ENCODE results near the gene SOWAHD. TPM values are rescaled to one million over a fixed set of nuclear protein-coding genes. Genes with fewer than 3 reads are reported as not detected.
A peak's percentile ranks its signal among the peaks of the same experiment; 100 is the strongest.

SOWAHD gene
- total and polyA plus RNA-seq, 2 donors (not counting 1 experiment from before 2014, with no cell fraction given), result 3.8 to 14.9 TPM

- H3K27ac ChIP-seq (ENCODE audit: low read length in 2 of 2), result peak within 1 kb of the TSS; percentile 96
- intact Hi-C loops (cut with micrococcal nuclease), result loop anchor here (1.0 to 5.0 kb wide), 7 partner anchors 30 to 323 kb away; partner anchors contain the start of genes NDUFA1, NKAP, NKRF and RNF113A
- H3K4me1 ChIP-seq (ENCODE audit: control insufficient read depth in 2 of 2, insufficient read depth in 2 of 2, low read length in 2 of 2), result peaks cover 16 to 35% of the 10 kb centered on the region in 2 donors
- H3K9me3 Mint-ChIP-seq (ENCODE audit: insufficient read depth), result no peaks in the 10 kb centered on the region
- peak within 1 kb of the TSS; percentile 96 for H3K27ac Mint-ChIP-seq
- no peaks in the 10 kb centered on the region for H3K9me3 ChIP-seq (ENCODE audit: control extremely low read depth in 1 of 3, control insufficient read depth in 2 of 3, insufficient read depth in 1 of 3, low read length in 2 of 3)
- peak within 1 kb of the TSS; percentile 96 for H3K4me3 Mint-ChIP-seq
- WGBS (ENCODE audit: insufficient coverage), result 0% methylated on average over 47 of the region's 58 CpGs
- no peak for TF ChIP-seq EZH2 (IDR thresholded peaks at IDR 0.05; ENCODE audit: borderline replicate concordance, insufficient read depth, low read depth, low read length, poor library complexity, severe bottlenecking)
- TF ChIP-seq, protein P1, sequence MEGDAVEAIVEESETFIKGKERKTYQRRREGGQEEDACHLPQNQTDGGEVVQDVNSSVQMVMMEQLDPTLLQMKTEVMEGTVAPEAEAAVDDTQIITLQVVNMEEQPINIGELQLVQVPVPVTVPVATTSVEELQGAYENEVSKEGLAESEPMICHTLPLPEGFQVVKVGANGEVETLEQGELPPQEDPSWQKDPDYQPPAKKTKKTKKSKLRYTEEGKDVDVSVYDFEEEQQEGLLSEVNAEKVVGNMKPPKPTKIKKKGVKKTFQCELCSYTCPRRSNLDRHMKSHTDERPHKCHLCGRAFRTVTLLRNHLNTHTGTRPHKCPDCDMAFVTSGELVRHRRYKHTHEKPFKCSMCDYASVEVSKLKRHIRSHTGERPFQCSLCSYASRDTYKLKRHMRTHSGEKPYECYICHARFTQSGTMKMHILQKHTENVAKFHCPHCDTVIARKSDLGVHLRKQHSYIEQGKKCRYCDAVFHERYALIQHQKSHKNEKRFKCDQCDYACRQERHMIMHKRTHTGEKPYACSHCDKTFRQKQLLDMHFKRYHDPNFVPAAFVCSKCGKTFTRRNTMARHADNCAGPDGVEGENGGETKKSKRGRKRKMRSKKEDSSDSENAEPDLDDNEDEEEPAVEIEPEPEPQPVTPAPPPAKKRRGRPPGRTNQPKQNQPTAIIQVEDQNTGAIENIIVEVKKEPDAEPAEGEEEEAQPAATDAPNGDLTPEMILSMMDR (IDR thresholded peaks at IDR 0.05), result no peak
- peak within 1 kb of the TSS; percentile 88 for H3K9ac ChIP-seq (ENCODE audit: low read length)
- H3K79me2 ChIP-seq (ENCODE audit: control insufficient read depth, insufficient read depth, low read length), result peaks cover 36% of the 10 kb centered on the region
- ChIA-PET CTCF (interaction anchor here (0.8 to 1.8 kb wide), 8 partner anchors 18 to 309 kb away, joined by 3 to 6 read pairs (median 3); partner anchors contain the start of genes SEPTIN6, SOWAHD and UPF3B), POLR2A (interaction anchor here (0.5 to 2.4 kb wide), 15 partner anchors 12 to 969 kb away, joined by 3 to 12 read pairs (median 5); partner anchors contain the start of genes NDUFA1, NKRF, RNF113A and SEPTIN6)
- peak within 1 kb of the TSS; percentile 79 for H2AFZ ChIP-seq (ENCODE audit: insufficient read depth, low read depth, low read length, poor library complexity, severe bottlenecking)
- peaks cover 24% of the 10 kb centered on the region for H4K20me1 ChIP-seq (ENCODE audit: control insufficient read depth, insufficient read depth, low read length, poor library complexity, severe bottlenecking)
- H3K4me2 ChIP-seq (replicated peaks; ENCODE audit: low read depth, low read length, poor library complexity, severe bottlenecking), result peak within 1 kb of the TSS; percentile 75
- DNase-seq, result peak; percentile 90
- H3K27me3 Mint-ChIP-seq, result no peaks in the 10 kb centered on the region
- peak within 1 kb of the TSS; percentile 72 to 95 (median 75) for H3K4me3 ChIP-seq (ENCODE audit: control extremely low read depth in 1 of 5, extremely low read depth in 1 of 5, insufficient read depth in 1 of 5, low read depth in 2 of 5, low read length in 4 of 5)
- peaks cover 0 to 23% of the 10 kb centered on the region in 2 experiments for H3K36me3 ChIP-seq (replicated peaks in 1 of 2; ENCODE audit: control extremely low read depth in 1 of 2, control insufficient read depth in 1 of 2, extremely low read depth in 1 of 2, insufficient read depth in 2 of 2, low read length in 1 of 2)
- peak; percentile 93 for ATAC-seq (ENCODE audit: low read depth)
- no peaks in the 10 kb centered on the region for H3K27me3 ChIP-seq (replicated peaks in 1 of 4; ENCODE audit: control extremely low read depth in 1 of 4, control insufficient read depth in 3 of 4, insufficient read depth in 4 of 4, low read length in 3 of 4)
- peaks cover 34% of the 10 kb centered on the region for H3K4me1 Mint-ChIP-seq
These were observed 33.2 kb downstream of the SOWAHD start, which contains the start of gene RPL39 for GRCh38 chrX:119791437-119792231. Gene RPL39 (minus strand): TSS chrX:119791630. CDS start chrX:119791576, 54 bp downstream.

Measured in B cell (primary cell).